OCI-LY3 (cell line): ENCODE data around the gene CTCF.

Source experiments
- H2AFZ ChIP-seq: fragments of 200-600, 300-600 bp; shearing (Covaris generic); 2 replicates; pipeline ENCODE4 v1.6.0; 2014; ENCODE audit warnings: antibody characterized with exemption, low read depth, low read length
- H3K27ac ChIP-seq: fragments of 200-600, 300-600 bp; sonication (generic); 2 replicates; pipeline ENCODE4 v1.5.1; 2014; ENCODE audit warnings: mild to moderate bottlenecking, low read length, moderate library complexity, mixed read lengths
- H3K27me3 ChIP-seq: fragments of 200-600, 300-600 bp; sonication (generic); 2 replicates; pipeline ENCODE4 v1.6.1; 2014; ENCODE audit warnings: low read depth, low read length, mixed read lengths
- H3K36me3 ChIP-seq: fragments of 200-600, 300-600 bp; sonication (generic); replicated peaks from 2 replicates; pipeline ENCODE3; 2014; ENCODE audit warnings: low read depth, low read length, mixed read lengths
- H3K4me1 ChIP-seq: fragments of 300-600, 200-600 bp; sonication (generic); 2 replicates; pipeline ENCODE4 v1.6.1; 2014; ENCODE audit warnings: low read length, mixed read lengths
- H3K4me2 ChIP-seq: fragments of 200-600, 300-600 bp; sonication (generic); 2 replicates; pipeline ENCODE4 v1.6.1; 2014; ENCODE audit warnings: low read length, mixed read lengths
- H3K4me3 ChIP-seq: fragments of 300-600, 200-600 bp; sonication (generic); 2 replicates; pipeline ENCODE4 v1.5.1; 2014; ENCODE audit warnings: antibody characterized with exemption, mild to moderate bottlenecking, low read length, moderate library complexity
- H3K79me2 ChIP-seq: fragments of 300-600, 200-600 bp; shearing (Covaris generic); 2 replicates; pipeline ENCODE4 v1.6.1; 2014; ENCODE audit warnings: mild to moderate bottlenecking, low read length, mixed read lengths
- H3K9ac ChIP-seq: fragments of 300-600, 200-600 bp; shearing (Covaris generic); 2 replicates; pipeline ENCODE4 v1.6.0; 2014; ENCODE audit warnings: mild to moderate bottlenecking, low read length, moderate library complexity
- H3K9me3 ChIP-seq: fragments of 200-600, 300-600 bp; shearing (Covaris generic); 2 replicates; pipeline ENCODE4 v1.6.1; 2014; ENCODE audit warnings: low read length, mixed read lengths; ENCODE audit not compliant: insufficient read depth
- H4K20me1 ChIP-seq: fragments of 200-600, 300-600 bp; sonication (generic); 2 replicates; pipeline ENCODE4 v1.6.1; 2016; ENCODE audit warnings: low read length, mixed read lengths; ENCODE audit not compliant: insufficient read depth
- CTCF ChIP-seq: fragments of 200-600, 300-600 bp; sonication (generic); IDR thresholded peaks from 2 replicates; pipeline ENCODE4 v1.5.1; 2014; ENCODE audit warnings: antibody characterized with exemption, low read length, low read depth
- EZH2phosphoT487 ChIP-seq: fragments of 200-600 bp; shearing (Covaris generic); IDR thresholded peaks from 2 replicates; pipeline ENCODE4 v1.6.1; 2018; ENCODE audit warnings: antibody characterized with exemption, mixed run types, low read depth

CTCF gene

GRCh38 chr16:67667817-67668494, 105.6 kb downstream of the CTCF start:
- Histone ChIP-seq H3K27ac (peak overlapping the region; percentile 85), H3K9ac (peak overlapping the region; percentile 94), H4K20me1 (no peaks in the 10 kb centered on the region), H3K4me2 (peak overlapping the region; percentile 99), H3K9me3 (no peaks in the 10 kb centered on the region), H3K27me3 (no peaks in the 10 kb centered on the region), H2AFZ (no peak overlapping the region), H3K36me3 (no peaks in the 10 kb centered on the region), H3K4me1 (peaks cover 43% of the 10 kb centered on the region), H3K4me3 (peak overlapping the region; percentile 92), H3K79me2 (no peaks in the 10 kb centered on the region)
- TF ChIP-seq EZH2phosphoT487 (no peak), CTCF (peak; percentile 76)

- peak overlapping the region; percentile 53 for H3K9ac ChIP-seq
- no peaks in the 10 kb centered on the region for H3K79me2 ChIP-seq
- H3K36me3 ChIP-seq: no peaks in the 10 kb centered on the region
- H3K4me3 ChIP-seq: peak overlapping the region; percentile 92
- no peaks in the 10 kb centered on the region for H3K9me3 ChIP-seq
- peak overlapping the region; percentile 85 for H3K27ac ChIP-seq
- H3K27me3 ChIP-seq: no peaks in the 10 kb centered on the region
- TF ChIP-seq EZH2phosphoT487 (no peak), CTCF (peak; percentile 45)
- H2AFZ ChIP-seq: no peak overlapping the region
- H3K4me2 ChIP-seq: peak overlapping the region; percentile 99
- H4K20me1 ChIP-seq: no peaks in the 10 kb centered on the region
- H3K4me1 ChIP-seq: peaks cover 49% of the 10 kb centered on the region
Measured at GRCh38 chr16:67668495-67669157, 106.3 kb downstream of the CTCF start.

- no peaks in the 10 kb centered on the region for H4K20me1 ChIP-seq
- no peak overlapping the region; the same call in 1 of the 2 replicates for H3K9ac ChIP-seq
- peak overlapping the region; percentile 99 for H3K4me2 ChIP-seq
- no peaks in the 10 kb centered on the region for H3K27me3 ChIP-seq
- no peaks in the 10 kb centered on the region for H3K9me3 ChIP-seq
- H3K27ac ChIP-seq: no peak overlapping the region
- TF ChIP-seq CTCF (no peak), EZH2phosphoT487 (no peak)
- H2AFZ ChIP-seq: no peak overlapping the region
- no peaks in the 10 kb centered on the region for H3K36me3 ChIP-seq
- H3K79me2 ChIP-seq: no peaks in the 10 kb centered on the region
- H3K4me1 ChIP-seq: peaks cover 54% of the 10 kb centered on the region
- H3K4me3 ChIP-seq: no peak overlapping the region
Measured at GRCh38 chr16:67669499-67670101, 107.3 kb downstream of the CTCF start.

- no peaks in the 10 kb centered on the region for H4K20me1 ChIP-seq
Measured at GRCh38 chr16:67672306-67672705, 110.0 kb downstream of the CTCF start.

More at GRCh38 chr16:67672306-67672705, 110.0 kb downstream of the CTCF start:
- Histone ChIP-seq H3K4me1 (peaks cover 45% of the 10 kb centered on the region), H3K4me3 (no peak overlapping the region), H3K79me2 (no peaks in the 10 kb centered on the region), H2AFZ (no peak overlapping the region), H3K27ac (no peak overlapping the region), H3K9ac (no peak overlapping the region), H3K4me2 (no peak overlapping the region; the same call in 1 of the 2 replicates), H3K36me3 (no peaks in the 10 kb centered on the region), H3K27me3 (no peaks in the 10 kb centered on the region), H3K9me3 (no peaks in the 10 kb centered on the region)
- TF ChIP-seq EZH2phosphoT487 (no peak), CTCF (no peak)
